HT1080 (cell line): ENCODE measurements around the gene LMBR1. TPM values are rescaled to one million over a fixed set of nuclear protein-coding genes. Genes with fewer than 3 reads are reported as not detected.
"Not testable (repeated sequence)": the region's sequence is repeated elsewhere in the genome, so short reads cannot be mapped to it uniquely, and the experiment has no call there.

Experiments
- DNase-seq: peaks from one replicate; pipeline ENCODE4 v3.0.0-alpha.2; 2015; ENCODE audit warnings: low read depth
- total RNA-seq: library from RNA; depleted of rRNA; stranded (reverse); fragments of >200 nt; shearing (Covaris generic); gene quantifications from 2 replicates; pipeline ENCODE4 v1.2.3, GENCODE V29; 2014

Gene LMBR1
- total RNA-seq, 1 experiment from 2014 or later: 104 TPM

GRCh38 chr7:156803656-156804055, 89.3 kb downstream of the LMBR1 start:
- not testable (repeated sequence) for DNase-seq

GRCh38 chr7:156802214-156802613, 90.8 kb downstream of the LMBR1 start:
- no peak for DNase-seq

GRCh38 chr7:156795415-156795814, 97.6 kb downstream of the LMBR1 start:
- DNase-seq: no peak

DNA sequence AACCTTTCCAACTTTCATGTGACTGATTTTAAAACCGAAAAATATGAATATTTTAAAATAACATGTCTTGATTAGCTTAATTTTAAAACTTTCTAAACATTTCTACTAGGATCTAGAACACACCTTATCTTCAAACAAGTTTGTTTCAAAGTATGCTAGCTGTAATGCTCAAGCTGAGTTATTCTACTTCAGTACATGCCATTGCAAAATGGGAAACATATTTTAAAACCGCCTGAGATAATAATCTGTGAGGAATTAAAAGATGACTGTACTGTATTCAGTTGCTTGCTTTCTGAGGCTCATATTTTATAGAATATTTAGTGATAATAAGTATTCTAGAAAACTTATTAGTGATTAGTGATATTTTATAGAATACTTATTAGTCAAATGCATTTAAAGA, 99.6 kb downstream of the LMBR1 start:
- DNase-seq: no peak

DNA sequence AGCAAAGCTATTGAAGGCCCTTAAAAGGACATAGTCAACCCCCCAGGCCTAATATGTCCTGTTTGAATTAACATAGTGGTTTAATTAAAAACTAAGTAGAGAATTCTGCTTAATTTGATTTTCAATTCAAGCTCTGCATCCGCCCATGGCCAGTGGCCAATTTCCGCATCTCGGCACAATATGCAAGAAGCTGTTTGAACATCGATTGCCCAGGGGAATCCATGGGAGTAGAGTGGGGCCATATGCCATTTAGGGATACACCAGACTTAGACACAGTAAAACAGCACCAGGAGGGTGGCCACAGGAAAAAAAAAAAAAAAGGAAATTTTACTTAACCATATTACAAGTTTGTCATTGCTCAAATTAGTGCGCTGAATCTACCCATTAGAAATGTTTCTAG, 100.4 kb downstream of the LMBR1 start:
- DNase-seq: no peak

DNA sequence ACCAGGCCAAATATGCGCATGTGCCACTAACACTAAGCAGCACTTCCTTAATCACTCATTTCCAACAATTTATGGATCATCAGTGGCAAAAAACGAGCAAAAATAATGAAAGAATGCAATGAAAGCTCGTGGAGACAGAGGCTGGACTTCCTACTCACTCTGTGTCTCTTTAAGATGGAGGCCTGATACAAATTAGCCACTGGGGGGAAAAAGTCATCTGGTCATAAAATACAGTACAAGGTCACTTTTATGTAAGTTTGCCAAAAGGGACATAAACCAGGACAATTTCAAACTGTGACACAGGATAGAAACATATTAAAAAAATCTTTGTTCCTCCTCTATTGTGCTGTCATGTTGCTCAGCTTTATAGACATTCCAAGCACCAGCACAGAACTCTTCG, 101.7 kb downstream of the LMBR1 start:
- DNase-seq: no peak

- no peak for DNase-seq
Measured at GRCh38 chr7:156790264-156790663, 102.7 kb downstream of the LMBR1 start.

DNA sequence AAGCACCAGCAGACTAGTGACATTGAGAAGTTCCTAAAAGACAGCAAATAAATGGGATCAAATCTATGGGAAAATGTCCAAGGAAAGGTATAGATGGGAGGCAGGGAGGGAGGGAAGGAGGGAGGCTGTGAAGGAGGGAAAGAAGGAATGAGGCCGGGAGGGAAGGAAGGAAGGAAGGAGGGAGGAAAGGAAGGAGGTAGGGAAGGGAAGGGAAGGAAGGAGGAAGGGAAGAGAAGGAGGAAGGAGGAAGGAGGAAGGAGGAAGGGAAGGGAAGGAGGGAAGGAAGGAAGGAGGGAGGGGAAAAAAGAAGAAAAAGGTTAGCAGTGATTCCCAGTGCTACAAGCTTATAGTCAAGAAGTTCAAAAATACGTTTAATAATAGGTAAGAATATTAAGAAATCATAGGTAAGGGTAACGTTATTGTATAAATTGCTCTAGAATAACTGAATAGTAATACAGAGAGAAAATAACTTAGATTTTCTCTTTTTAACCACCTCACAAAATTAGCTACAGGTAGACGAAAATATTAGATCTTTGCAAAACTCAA, 106.9 kb downstream of the LMBR1 start:
- no peak for DNase-seq

DNA sequence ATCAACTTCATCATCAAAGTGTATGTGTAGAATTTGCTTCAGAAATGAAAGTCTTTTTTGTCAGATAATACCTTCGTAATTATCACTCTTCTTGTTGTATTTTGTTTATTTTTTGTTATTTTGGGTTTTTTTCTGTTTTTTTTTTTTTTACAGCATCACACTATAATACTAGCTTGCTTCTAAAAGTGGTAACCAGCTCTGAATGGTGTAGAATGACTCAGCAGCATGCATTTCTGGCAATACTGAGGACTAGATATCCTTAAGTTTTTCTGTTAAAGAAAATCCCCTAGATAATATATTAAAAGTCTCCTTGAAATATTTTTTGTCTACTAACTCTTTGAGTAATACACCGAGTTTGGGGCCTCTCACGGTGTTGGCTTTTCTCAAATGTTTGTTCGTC, 109.1 kb downstream of the LMBR1 start:
- DNase-seq: no peak

DNA sequence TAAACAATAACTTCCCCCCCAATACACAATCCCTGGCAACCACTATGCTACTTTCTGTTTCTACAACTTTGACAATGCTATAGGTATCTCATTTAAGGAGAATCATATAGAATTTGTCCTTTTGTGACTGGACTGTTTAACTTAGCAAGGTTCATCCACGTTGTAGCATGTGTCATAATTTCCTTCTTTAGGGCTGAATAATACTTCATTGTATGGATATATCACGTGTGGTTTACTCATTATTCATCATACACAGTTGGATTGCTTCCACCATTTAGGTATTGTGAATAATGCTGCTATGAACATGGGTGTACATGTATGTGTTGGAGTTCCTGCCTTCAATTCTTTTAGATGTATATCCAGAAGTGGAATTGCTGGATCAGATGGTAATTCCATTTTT, 111.0 kb downstream of the LMBR1 start:
- DNase-seq: peak; percentile 15

DNA sequence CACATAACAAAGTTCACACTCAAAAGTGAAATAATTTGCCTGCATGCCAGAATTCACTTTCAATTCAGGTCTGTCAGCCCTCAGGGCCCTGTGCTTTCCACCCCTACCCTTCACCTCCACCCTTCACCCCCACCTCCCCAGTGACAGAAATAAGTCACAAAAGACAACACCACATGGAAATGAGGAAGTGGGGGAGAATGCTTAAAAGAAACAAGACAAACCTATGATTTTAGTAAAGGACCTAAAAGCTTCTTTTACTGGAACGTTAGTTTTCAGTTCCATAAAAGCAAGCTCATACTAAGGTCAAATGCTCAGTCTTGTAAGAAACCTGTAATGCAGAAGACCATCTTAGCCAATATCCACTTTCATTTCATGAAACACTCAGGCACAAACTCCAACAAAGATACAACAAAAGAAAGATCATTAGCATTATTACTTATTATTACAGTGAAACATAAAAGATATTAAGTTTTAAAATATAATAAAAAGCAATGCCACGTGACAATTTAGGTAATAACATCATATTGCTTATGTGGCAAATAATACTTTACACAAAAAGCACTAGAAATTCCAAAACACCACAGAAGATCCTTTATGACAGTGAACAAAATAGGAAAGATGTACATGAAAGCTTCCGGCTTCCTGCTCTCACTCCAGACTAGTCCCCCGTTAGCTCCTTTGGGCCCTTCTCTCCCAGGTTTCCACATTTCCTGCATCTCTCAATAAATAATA, 112.1 kb downstream of the LMBR1 start:
- no peak for DNase-seq

DNA sequence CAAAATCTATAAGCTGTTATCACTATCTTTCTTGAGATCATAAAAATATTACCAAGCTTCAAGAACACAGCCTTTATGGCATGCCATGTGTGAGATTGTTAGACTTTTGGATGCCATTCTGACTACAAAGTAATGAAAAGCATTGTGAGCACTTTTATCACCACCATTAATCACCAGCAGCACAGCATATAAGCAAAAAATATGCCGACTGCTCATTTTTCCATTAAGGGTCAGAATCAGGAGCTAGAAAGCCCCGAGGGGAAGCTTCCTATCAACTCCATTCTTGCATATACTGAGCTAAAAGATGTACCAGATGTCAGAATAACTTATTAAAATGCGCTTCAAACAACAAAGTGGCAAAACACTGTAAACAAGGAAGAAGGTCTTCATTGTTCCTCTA, 114.3 kb downstream of the LMBR1 start:
- DNase-seq: no peak

DNA sequence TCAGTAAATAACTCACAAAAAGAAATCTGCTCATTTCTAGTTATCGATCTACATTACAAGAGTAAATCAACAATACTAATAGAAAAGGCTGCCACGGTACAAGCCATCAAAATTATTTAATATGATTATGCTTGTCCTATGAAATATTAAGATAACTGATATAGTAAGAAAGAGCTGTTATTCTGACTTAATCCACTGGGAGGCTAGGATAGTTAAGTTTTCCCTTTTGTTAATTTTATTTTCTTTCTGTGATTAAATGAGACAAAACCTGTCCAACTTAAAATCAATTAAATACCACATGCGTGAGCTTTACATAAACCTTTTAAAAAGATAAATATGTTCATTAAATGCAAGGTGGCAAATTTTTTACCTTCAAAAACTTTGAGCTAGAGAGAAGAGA, 114.8 kb downstream of the LMBR1 start:
- DNase-seq: no peak

GRCh38 chr7:156777364-156778069, 115.5 kb downstream of the LMBR1 start:
- peak; percentile 61 for DNase-seq

- DNase-seq: no peak
Measured at GRCh38 chr7:156776527-156776926, 116.5 kb downstream of the LMBR1 start.

DNA sequence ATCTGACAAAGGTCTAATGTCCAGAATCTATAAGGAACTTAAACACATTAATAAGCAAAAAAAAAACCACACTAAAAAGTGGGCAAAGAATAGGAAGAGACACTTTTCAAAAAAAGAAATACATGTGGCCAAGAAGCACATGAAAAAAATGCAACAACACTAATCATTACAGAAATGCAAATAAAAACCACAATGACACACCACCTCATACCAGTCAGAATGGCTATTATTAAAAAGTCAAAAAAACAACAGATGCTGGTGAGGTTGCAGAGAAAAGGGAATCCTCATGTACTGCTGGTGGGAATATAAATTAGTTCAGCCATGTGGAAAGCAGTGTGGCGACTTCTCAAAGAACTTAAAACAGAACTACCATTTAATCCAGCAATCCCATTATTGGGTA, 119.0 kb downstream of the LMBR1 start:
- peak; percentile 15 for DNase-seq

- DNase-seq: no peak
Measured at GRCh38 chr7:156772725-156773124, 120.3 kb downstream of the LMBR1 start.

- peak; percentile 21 for DNase-seq
Measured at GRCh38 chr7:156768698-156769472, 124.1 kb downstream of the LMBR1 start.

GRCh38 chr7:156766666-156767065, 126.3 kb downstream of the LMBR1 start:
- DNase-seq: no peak

- DNase-seq: no peak
Measured at GRCh38 chr7:156765901-156766656, 126.9 kb downstream of the LMBR1 start.

- DNase-seq: no peak
Measured at GRCh38 chr7:156764766-156765165, 128.2 kb downstream of the LMBR1 start.
